ENCODE measurements around the gene NMRK1.

DNA sequence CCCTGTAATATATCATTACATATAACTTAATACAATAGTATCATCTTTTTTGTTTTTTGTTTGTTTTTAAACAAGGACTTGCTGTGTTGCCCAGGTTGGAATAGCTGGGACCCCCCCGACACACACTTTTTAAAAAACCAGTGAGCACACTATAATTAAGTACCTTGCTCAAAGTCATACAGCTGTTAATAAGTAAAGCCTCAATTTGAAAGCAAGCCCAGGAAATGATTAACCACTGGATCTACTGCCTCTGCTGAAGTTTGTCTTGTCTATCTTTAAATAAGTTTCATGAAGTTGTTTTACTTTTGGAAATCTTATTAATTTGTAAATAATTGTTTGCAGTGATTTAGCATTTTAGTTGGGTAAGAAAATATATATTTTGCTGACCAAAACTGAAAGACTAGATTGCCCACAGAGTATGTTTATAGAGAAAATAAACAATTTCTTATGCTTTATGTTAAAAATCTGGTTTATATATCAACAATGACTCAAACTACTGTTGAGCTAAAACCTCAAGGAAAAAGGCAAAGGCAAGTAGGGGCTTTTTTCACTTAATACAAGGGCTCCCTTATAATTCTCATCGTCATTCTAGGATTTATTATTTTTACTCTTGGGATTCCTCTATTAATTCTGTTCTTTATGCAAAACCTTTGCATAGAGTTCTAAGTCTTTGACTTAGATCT, 54.0 kb downstream of the NMRK1 start:
- TF ChIP-seq, protein P1, sequence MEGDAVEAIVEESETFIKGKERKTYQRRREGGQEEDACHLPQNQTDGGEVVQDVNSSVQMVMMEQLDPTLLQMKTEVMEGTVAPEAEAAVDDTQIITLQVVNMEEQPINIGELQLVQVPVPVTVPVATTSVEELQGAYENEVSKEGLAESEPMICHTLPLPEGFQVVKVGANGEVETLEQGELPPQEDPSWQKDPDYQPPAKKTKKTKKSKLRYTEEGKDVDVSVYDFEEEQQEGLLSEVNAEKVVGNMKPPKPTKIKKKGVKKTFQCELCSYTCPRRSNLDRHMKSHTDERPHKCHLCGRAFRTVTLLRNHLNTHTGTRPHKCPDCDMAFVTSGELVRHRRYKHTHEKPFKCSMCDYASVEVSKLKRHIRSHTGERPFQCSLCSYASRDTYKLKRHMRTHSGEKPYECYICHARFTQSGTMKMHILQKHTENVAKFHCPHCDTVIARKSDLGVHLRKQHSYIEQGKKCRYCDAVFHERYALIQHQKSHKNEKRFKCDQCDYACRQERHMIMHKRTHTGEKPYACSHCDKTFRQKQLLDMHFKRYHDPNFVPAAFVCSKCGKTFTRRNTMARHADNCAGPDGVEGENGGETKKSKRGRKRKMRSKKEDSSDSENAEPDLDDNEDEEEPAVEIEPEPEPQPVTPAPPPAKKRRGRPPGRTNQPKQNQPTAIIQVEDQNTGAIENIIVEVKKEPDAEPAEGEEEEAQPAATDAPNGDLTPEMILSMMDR (IDR thresholded peaks at IDR 0.05), result no peak
- TF ChIP-seq POLR2AphosphoS5 (IDR thresholded peaks at IDR 0.05), result no peak

Measured in upper lobe of left lung (tissue), 4 donors.